ENCODE measurements around the gene TTLL5. TPM values are rescaled to one million over a fixed set of nuclear protein-coding genes. Genes with fewer than 3 reads are reported as not detected.

The TTLL5 gene
- total and polyA plus RNA-seq, 2 of the 4 experiments (the other 2 are of a cell fraction) = 11.9 to 16.7 TPM

GRCh38 chr14:75968456-75968855, 307.4 kb downstream of the TTLL5 start:
- no peak overlapping the region for H3K18ac ChIP-seq (ENCODE audit: low read depth, low read length)

More at GRCh38 chr14:75968456-75968855, 307.4 kb downstream of the TTLL5 start:
- POLR2A ChIA-PET (ENCODE audit: unreplicated experiment) = no interaction called here
- Histone ChIP-seq H2BK15ac (ENCODE audit: low read depth, low read length) (no peak overlapping the region), H3K4me2 (ENCODE audit: low read depth, low read length) (no peak overlapping the region), H2AFZ (replicated peaks; ENCODE audit: low read length, poor library complexity) (no peak overlapping the region), H2AK5ac (ENCODE audit: low read depth, low read length) (no peak overlapping the region), H2BK20ac (ENCODE audit: low read depth, low read length) (no peak overlapping the region), H3K27me3 (ENCODE audit: control insufficient read depth, insufficient read depth, low read length) (no peaks in the 10 kb centered on the region), H3K36me3 (ENCODE audit: control insufficient read depth, insufficient read depth, low read length) (0 out of 2 replicates have a peak, but pooled peaks cover 2% of the 10 kb centered on the region), H4K8ac (ENCODE audit: low read depth in 2 of 2, low read length in 2 of 2) (no peak overlapping the region), H3K56ac (ENCODE audit: extremely low read depth, insufficient read depth, low read length) (no peak overlapping the region), H3K79me1 (ENCODE audit: low read depth in 1 of 2, low read length in 2 of 2) (no peaks in the 10 kb centered on the region), H2BK5ac (ENCODE audit: low read depth, low read length, poor library complexity, severe bottlenecking) (no peak overlapping the region), H4K91ac (ENCODE audit: insufficient read depth, low read depth, low read length) (no peak overlapping the region), H3K9ac (ENCODE audit: low read depth, low read length) (no peak overlapping the region), H4K20me1 (ENCODE audit: insufficient read depth, low read length) (no peaks in the 10 kb centered on the region), H3K9me1 (ENCODE audit: insufficient read depth, low read length) (no peaks in the 10 kb centered on the region), H2BK120ac (ENCODE audit: low read depth, low read length) (no peak overlapping the region), H3K4me3 (ENCODE audit: insufficient read depth, low read depth, low read length) (no peak overlapping the region), H4K5ac (ENCODE audit: low read depth, low read length) (no peak overlapping the region), H3K27ac (ENCODE audit: insufficient read depth, low read length) (no peak overlapping the region), H3K4me1 (ENCODE audit: control insufficient read depth, insufficient read depth, low read length) (no peaks in the 10 kb centered on the region), H3K4ac (ENCODE audit: low read depth, low read length) (no peak overlapping the region), H3K9me3 (ENCODE audit: control insufficient read depth, insufficient read depth, low read length) (no peaks in the 10 kb centered on the region), H3K23ac (ENCODE audit: low read depth, low read length) (no peak overlapping the region), H3K14ac (replicated peaks; ENCODE audit: low read depth, low read length) (no peak overlapping the region), H2AK9ac (replicated peaks; ENCODE audit: low read depth, low read length, poor library complexity) (no peak overlapping the region)
- ATAC-seq (ENCODE audit: low read depth) (no peak; the same call in 1 of the 2 replicates), DNase-seq (no peak)
- 100% methylated on average over 1 of the region's 4 CpGs; no CpG with 5 or more reads in 1 of the 2 experiments for WGBS, 2 experiments (ENCODE audit: extremely low coverage in 2 of 2, insufficient read length in 1 of 2)
- dilution Hi-C loops (cut with HindIII; ENCODE audit: low sequenced_read_pairs, unreplicated experiment) (no loop called here), in situ Hi-C loops (cut with MboI; ENCODE audit: low sequenced_read_pairs) (no loop called here), intact Hi-C loops (cut with micrococcal nuclease) (no loop called here)
- no TSS peak for BruUV-seq (replicated peaks)
- CTCF ChIA-PET = interaction anchor here (0.9 to 1.2 kb wide), 2 partner anchors 61 to 174 kb away, joined by 3 read pairs; no protein-coding TSS in a partner anchor
- no peak for TF ChIP-seq SMC3 (IDR thresholded peaks at IDR 0.05; ENCODE audit: low read depth, low read length)
- TF ChIP-seq CTCF (conservative IDR thresholded peaks at IDR 0.05; ENCODE audit: low read depth, low read length) = no peak
- no peak for TF ChIP-seq BHLHE40 (IDR thresholded peaks at IDR 0.05; ENCODE audit: low read depth, low read length)
- no peak for TF ChIP-seq POLR2A (IDR thresholded peaks at IDR 0.05; ENCODE audit: low read depth, low read length)
- TF ChIP-seq RFX5 (IDR thresholded peaks at IDR 0.05; ENCODE audit: low read depth, low read length) = no peak
- no peak for TF ChIP-seq NFE2L2 (IDR thresholded peaks at IDR 0.05; ENCODE audit: low read depth, low read length)
- no peak for TF ChIP-seq MXI1 (IDR thresholded peaks at IDR 0.05; ENCODE audit: borderline replicate concordance, low read depth, low read length)
- no peak for TF ChIP-seq CEBPB (IDR thresholded peaks at IDR 0.05; ENCODE audit: low read depth, low read length)
- TF ChIP-seq RCOR1 (IDR thresholded peaks at IDR 0.05; ENCODE audit: insufficient replicate concordance, low read length) = no peak
- TF ChIP-seq CHD1 (IDR thresholded peaks at IDR 0.05; ENCODE audit: low read depth, low read length) = no peak
